GM04503 (cell line): ENCODE data around the gene ADAM22.

Experiments
- DNase-seq: peaks from one replicate; pipeline ENCODE4 v3.0.0-alpha.2; 2012; ENCODE audit warnings: low read depth

Gene ADAM22

GRCh38 chr7:88218429-88218745 lies 284.3 kb downstream of the ADAM22 start:
- no peak for DNase-seq

DNA sequence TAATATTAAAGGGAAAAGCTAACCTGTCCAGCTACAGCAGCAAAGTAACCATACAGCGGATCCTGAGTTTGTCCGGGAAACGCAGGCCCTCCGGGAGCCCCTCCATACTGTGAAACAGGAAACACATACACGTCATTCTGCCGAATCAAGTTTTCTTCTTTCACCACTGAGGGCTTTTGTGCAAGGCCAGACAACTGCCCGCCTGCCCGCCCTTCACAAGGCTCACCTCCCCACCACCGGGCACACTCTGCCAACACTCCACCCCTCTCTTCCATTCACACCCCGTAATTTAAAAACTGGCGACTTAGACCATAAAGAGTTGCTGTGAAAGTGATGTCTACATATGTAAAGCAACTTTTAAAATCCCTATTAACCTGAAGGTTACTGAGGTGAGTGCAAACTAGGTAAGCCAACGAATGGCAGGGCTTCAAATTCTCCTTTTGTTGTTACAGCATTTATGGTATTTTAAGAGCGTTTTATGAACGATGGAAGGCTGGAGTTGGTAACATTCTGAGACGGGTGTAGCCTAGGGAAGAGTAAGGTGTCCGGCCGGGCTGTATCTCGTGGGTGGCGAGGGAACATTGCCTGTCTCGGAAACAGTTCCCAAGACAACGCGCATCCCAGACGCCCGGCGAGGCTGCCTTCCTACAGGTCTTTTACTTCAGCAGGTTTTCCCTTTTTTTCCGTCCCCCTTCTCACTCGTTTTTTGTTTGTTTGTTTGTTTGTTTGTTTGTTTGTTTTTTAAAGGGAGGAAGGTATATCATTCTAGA lies 285.0 kb downstream of the ADAM22 start:
- no peak for DNase-seq

DNA sequence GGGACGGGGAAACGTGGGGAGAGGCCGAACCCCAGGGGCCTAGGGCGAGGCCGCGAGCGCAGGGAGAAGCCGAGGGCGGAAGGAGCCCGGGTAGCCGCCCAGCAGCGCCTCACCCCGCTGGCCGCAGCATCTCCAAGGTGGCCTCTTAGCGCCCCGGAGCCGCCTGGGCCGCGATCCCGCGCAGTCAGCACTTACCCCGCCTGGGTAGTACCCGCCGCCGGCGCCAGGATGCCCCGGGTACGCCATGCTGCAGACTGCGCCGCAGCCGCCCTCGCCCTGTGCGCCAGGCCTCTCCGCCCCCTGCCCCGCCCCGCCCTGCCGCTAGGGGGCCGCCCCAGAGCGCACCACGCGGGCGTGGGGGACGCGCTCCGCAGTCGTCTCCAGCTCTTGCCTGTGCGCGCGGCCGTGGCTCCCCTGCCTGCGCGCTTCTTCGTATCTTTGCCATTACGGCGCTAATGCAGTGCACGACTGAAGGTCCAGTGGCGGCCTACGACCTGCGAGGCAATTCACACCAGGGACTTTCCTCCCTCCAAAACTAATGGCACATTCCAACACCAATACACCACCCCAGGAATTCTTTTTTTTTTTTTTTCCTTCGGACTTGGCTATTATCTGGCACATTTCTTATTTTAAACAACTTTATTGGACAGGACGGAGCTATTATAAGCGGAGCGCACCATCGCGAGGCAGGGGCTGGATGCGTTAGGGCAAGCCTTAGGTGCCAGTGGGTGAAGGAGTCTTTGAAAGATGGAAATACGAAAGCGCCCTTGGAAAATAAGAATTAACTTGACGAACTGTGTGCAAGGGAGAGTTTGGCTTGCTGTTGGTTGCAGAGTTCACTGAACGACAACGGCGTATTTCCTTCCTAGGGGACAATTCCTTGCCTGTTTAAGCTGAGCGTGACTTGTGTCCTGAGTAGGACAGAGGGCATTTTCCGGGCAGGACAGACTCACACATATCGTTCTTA lies 286.0 kb downstream of the ADAM22 start, which contains the start of gene SRI:
Gene SRI, minus strand, starts transcription at position 258 of the 967 bp plus-strand sequence. Its CDS starts 12 bp downstream, at position 246.
- DNase-seq, result peak; percentile 38

GRCh38 chr7:88223265-88223664 lies 289.2 kb downstream of the ADAM22 start:
- DNase-seq, result no peak

GRCh38 chr7:88224601-88225275 lies 290.7 kb downstream of the ADAM22 start:
- DNase-seq, result peak; percentile 27

DNA sequence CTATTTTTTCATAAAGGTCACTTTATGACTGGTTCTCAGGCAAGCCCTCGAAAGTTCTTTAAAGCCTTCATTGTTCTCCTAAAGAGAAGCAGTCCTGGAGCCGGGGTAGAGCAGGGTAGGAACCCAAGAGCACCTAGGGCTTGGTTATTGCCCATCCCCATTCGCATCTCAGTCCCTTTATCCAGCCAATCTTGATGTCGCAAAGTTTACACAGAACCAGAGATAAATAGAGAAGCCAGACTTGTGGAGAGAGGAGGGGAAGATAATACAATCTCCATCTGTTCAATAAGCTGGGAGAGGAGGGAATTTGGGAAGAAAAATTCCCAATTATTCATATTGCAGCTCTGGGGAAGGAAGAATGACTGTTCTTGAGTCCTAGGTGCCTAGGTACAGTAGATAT lies 292.1 kb downstream of the ADAM22 start:
- no peak for DNase-seq

GRCh38 chr7:88226886-88227516 lies 292.9 kb downstream of the ADAM22 start:
- DNase-seq, result no peak

GRCh38 chr7:88229302-88229995 lies 295.4 kb downstream of the ADAM22 start:
- DNase-seq, result no peak

- no peak for DNase-seq
These were observed 296.6 kb downstream of the ADAM22 start for GRCh38 chr7:88230646-88231045.

DNA sequence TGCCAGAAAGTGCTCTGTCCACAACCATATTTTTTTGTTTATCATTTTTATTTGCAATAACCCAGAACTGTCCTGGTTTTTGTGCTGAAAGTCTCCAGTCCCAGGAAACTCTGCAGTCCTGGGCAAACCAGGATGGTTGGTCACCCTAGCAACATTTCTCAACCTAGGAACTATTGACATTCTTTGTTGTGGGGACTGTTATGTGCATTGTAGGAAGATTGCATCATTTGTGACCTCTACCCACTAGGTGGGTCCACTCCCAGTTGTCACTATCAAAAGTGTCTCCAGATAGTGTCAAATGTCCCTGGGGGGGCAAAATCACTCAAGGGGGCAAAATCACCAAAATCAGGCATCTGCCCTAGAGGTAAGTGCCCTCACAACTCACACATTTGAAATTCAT lies 299.8 kb downstream of the ADAM22 start:
- no peak for DNase-seq

DNA sequence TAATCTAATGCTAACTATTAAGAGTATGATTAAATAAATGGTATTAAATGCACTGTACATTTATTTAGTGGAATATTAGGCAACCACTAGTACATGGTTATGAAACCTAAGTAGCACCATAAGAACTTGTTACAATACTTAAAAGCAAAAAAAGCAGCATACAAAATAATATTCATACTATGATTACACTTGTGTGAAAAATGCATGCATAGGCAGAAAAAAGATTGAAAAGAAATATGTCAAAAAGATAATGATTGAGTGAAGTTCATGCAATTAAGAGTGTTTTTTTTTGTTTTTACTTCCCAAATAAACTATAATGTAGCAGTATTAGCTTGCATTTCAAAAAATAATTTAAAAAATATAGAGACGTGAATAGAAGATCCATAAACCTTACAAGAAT lies 305.8 kb downstream of the ADAM22 start:
- no peak for DNase-seq

- DNase-seq, result no peak
These were observed 309.4 kb downstream of the ADAM22 start for GRCh38 chr7:88243345-88243909.

DNA sequence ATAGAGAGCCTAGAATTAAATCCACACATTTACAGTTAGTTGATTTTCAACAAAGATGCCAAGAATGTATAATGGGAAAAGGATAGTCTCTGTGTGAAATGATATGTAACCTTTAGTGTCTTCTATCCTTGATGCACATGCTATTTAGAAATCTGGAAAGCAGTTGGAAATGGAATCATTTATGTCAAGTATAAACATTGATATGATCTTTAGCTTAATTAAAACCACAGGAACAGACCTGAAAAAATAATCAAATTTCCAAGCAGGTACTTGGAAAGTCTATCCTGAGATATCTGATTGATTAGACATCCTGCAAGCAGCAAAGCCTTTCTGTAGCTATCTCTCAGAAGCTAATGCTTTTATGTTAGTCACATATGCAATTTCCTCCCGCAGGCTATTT lies 310.2 kb downstream of the ADAM22 start:
- no peak for DNase-seq
